IPS-20b (cell line): Measurements from ENCODE around the gene LRRC8B.

Source experiments
- H3K27ac ChIP-seq: one replicate; pipeline ENCODE4 v1.5.1; 2013; ENCODE audit warnings: low read length
- H3K27me3 ChIP-seq: 2 replicates; pipeline ENCODE4 v1.6.1; 2013; ENCODE audit warnings: mild to moderate bottlenecking, low read length, inconsistent platforms; ENCODE audit not compliant: insufficient read depth
- H3K36me3 ChIP-seq: 2 replicates; pipeline ENCODE4 v1.6.1; 2013; ENCODE audit warnings: low read depth, mild to moderate bottlenecking, inconsistent platforms, low read length, moderate library complexity; ENCODE audit not compliant: insufficient read depth
- H3K4me1 ChIP-seq: 2 replicates; pipeline ENCODE4 v1.6.1; 2013; ENCODE audit warnings: mild to moderate bottlenecking, control low read depth, inconsistent platforms, low read length, moderate library complexity; ENCODE audit not compliant: insufficient read depth
- H3K4me3 ChIP-seq: 2 replicates; pipeline ENCODE4 v1.5.1; 2013; ENCODE audit warnings: mild to moderate bottlenecking, low read length, inconsistent platforms
- H3K9ac ChIP-seq: 2 replicates; pipeline ENCODE4 v1.6.1; 2013; ENCODE audit warnings: low read depth, mild to moderate bottlenecking, inconsistent platforms, low read length, moderate library complexity
- H3K9me3 ChIP-seq: 2 replicates; pipeline ENCODE4 v1.6.1; 2013; ENCODE audit warnings: mild to moderate bottlenecking, low read depth, low read length, inconsistent platforms; ENCODE audit not compliant: insufficient read depth

LRRC8B gene

GRCh38 chr1:89605692-89606091, 81.1 kb downstream of the LRRC8B start:
- H3K9ac ChIP-seq = no peak overlapping the region
- H3K4me1 ChIP-seq = no peaks in the 10 kb centered on the region
- H3K36me3 ChIP-seq = no peaks in the 10 kb centered on the region
- H3K4me3 ChIP-seq = no peak overlapping the region
- H3K27me3 ChIP-seq = no peaks in the 10 kb centered on the region
- H3K9me3 ChIP-seq = no peaks in the 10 kb centered on the region
- no peak overlapping the region for H3K27ac ChIP-seq

DNA sequence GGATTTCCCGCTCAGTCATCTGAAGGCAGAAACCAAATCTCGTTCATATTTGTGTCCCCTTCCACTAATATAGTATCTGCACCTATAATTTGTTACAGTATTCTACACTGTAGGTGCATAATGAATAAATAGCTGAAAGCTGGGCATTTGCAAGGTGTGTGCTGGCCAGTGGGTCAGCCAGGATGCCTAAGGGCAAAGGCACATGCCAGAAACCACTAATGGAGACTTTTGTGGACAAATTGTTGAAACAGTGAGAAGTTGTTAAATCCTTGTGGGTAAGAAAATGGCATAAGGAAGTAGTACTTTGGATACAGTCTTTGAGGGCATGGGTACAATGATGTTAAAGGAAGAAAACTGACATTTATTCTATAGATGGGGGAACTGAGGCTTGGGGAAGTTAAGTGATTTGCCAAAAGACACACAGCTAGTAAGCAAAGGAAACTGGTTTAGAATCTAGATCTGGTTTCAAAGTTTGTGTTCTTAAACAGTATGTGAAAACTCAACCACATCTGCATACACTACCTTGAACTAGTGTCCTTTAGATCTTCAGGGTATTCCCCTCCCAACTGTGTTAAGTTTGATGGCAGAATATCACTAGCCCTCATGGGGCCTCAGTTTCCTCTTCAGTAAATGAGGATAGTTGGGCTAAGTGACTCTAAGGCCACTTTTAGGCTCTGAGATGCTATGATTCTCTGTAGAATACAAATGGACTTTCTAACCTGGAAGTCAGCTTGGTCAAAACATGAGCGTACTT, 81.8 kb downstream of the LRRC8B start:
- Histone ChIP-seq H3K27ac (no peak overlapping the region), H3K9me3 (no peaks in the 10 kb centered on the region), H3K4me3 (no peak overlapping the region), H3K36me3 (no peaks in the 10 kb centered on the region), H3K9ac (no peak overlapping the region), H3K27me3 (no peaks in the 10 kb centered on the region), H3K4me1 (no peaks in the 10 kb centered on the region)

- H3K27ac ChIP-seq = no peak overlapping the region
- no peaks in the 10 kb centered on the region for H3K9me3 ChIP-seq
- H3K4me3 ChIP-seq = no peak overlapping the region
- no peaks in the 10 kb centered on the region for H3K4me1 ChIP-seq
- H3K27me3 ChIP-seq = no peaks in the 10 kb centered on the region
- H3K36me3 ChIP-seq = no peaks in the 10 kb centered on the region
- no peak overlapping the region for H3K9ac ChIP-seq
These were observed 82.5 kb downstream of the LRRC8B start for GRCh38 chr1:89607156-89607555.

GRCh38 chr1:89607586-89608318, 83.1 kb downstream of the LRRC8B start:
- no peaks in the 10 kb centered on the region for H3K4me1 ChIP-seq
- H3K9ac ChIP-seq = no peak overlapping the region
- H3K27ac ChIP-seq = no peak overlapping the region
- no peak overlapping the region for H3K4me3 ChIP-seq
- no peaks in the 10 kb centered on the region for H3K27me3 ChIP-seq
- no peaks in the 10 kb centered on the region for H3K36me3 ChIP-seq
- H3K9me3 ChIP-seq = no peaks in the 10 kb centered on the region

GRCh38 chr1:89608319-89608983, 83.8 kb downstream of the LRRC8B start:
- Histone ChIP-seq H3K9me3 (no peaks in the 10 kb centered on the region), H3K27me3 (no peaks in the 10 kb centered on the region), H3K36me3 (no peaks in the 10 kb centered on the region), H3K27ac (no peak overlapping the region), H3K4me3 (no peak overlapping the region), H3K4me1 (no peaks in the 10 kb centered on the region), H3K9ac (no peak overlapping the region)

DNA sequence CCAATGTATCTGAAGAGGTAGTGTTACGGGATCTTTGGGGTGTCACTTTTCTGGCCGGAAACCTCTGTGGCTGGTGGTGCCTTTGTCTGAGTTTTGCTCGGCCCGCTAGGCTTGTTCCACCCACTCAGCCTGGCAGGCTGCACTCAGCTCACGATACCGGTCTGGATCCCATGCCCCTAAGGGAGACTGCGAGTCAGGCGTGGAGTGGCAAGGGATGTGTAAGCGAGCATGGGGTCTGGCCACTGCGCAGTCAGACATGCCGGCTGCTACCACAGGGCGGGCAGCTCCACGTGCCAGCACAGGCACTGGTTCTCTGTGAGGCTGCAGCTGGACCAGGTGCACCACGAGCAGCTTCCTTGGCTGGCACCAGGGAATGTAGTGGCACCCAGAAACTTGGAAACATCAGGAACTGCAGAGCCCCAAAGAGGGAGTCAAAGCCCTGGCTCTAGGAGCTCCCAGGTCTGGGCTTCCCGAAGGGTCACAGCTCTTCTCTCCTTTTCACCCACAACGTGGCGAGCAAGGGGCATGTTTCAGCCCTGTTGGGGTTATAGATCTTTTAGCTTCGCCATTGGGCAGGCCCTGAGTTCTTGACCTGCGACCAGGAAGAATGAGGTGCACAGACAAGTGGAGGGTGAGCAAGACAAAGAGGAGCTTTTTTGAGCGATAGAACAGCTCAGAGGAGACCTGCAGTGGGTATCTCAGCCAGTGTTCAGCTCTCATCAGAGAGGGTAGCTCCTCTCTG, 84.5 kb downstream of the LRRC8B start:
- H3K36me3 ChIP-seq = no peaks in the 10 kb centered on the region
- H3K4me1 ChIP-seq = no peaks in the 10 kb centered on the region
- no peaks in the 10 kb centered on the region for H3K9me3 ChIP-seq
- no peak overlapping the region for H3K4me3 ChIP-seq
- no peak overlapping the region for H3K9ac ChIP-seq
- H3K27me3 ChIP-seq = no peaks in the 10 kb centered on the region
- no peak overlapping the region for H3K27ac ChIP-seq

DNA sequence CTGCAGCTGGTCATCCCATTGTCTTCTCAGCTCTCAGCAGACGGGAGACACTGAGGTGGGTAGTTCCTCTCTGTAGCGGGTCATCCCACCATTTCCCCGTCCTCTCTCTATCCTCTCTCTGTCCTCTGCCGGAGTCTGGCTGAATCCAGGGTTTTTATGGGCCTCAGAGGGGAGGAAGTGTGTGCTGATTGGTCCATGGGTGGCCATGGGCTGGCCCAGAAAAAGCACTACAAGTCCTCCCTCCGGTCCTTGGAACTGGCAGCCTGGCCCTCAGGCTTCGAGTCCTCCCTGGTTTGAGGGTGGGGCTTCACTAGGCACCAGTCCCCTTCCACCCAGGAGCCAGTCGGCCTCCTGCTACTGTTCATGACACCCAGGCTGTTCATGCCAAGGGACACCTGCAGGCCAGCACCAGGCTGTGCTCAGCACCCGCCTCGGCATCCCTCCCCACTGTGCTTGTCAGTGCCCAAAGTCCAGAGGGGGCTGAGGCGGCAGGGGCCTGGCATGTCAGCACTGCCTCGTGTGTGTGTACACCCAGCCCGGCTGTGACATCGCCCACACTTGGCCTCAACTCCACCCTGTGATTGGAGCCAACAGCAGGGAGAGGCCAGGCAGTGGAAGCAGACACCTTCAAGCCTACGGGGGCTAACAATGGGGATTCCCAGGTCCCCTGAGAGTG, 85.3 kb downstream of the LRRC8B start:
- no peak overlapping the region for H3K9ac ChIP-seq
- no peaks in the 10 kb centered on the region for H3K27me3 ChIP-seq
- H3K9me3 ChIP-seq = no peaks in the 10 kb centered on the region
- no peaks in the 10 kb centered on the region for H3K4me1 ChIP-seq
- no peak overlapping the region for H3K4me3 ChIP-seq
- no peaks in the 10 kb centered on the region for H3K36me3 ChIP-seq
- no peak overlapping the region for H3K27ac ChIP-seq

DNA sequence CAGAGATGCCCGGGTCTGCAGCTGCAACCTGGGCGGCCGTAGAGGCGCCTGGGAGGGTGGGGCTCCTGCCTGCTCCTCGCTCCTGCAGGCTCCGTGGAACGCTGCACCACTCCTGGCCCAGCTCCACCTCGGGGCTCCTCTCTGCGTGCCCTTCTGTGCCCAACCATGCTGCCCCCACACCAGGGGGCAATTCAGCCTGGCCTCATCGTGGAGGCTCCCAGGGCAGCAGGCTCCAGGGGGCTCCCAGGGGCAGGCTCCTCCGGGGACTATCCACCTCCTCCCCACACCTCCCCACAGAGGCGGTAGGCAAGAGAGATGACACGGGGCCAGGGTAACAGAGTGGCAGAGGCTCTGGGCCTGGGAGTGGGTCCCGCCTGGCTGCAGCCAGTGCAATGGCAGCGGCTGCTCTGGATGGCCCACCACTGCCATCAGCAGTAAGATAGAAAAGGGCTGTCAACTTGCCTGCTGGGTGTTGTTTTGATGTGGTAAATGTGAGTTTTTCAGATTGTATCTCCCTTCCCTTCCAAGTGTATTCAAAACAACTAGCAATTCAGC, 85.9 kb downstream of the LRRC8B start:
- Histone ChIP-seq H3K9me3 (no peaks in the 10 kb centered on the region), H3K27ac (no peak overlapping the region), H3K4me1 (no peaks in the 10 kb centered on the region), H3K9ac (no peak overlapping the region), H3K27me3 (no peaks in the 10 kb centered on the region), H3K36me3 (no peaks in the 10 kb centered on the region), H3K4me3 (no peak overlapping the region)

DNA sequence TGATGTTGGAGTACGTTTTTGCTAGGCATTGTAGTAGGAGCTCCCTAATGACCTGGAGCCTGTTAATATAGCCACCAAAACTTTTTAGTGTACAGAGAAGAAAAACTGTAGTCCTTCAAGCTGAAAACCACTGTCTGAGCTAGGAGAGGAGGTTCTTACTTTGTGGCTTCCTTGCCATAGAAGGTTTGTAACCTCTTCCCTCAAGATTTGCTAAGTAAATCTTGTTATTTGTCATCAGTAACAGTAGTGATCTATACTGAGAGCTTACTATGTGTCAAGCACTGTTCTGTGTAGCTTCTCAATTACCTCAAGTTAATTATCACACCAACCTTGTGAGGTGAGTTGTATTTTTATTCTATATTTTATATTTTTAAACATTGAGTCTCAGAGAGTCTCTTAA, 87.1 kb downstream of the LRRC8B start:
- no peaks in the 10 kb centered on the region for H3K27me3 ChIP-seq
- no peaks in the 10 kb centered on the region for H3K36me3 ChIP-seq
- no peak overlapping the region for H3K27ac ChIP-seq
- no peaks in the 10 kb centered on the region for H3K9me3 ChIP-seq
- no peak overlapping the region for H3K4me3 ChIP-seq
- H3K4me1 ChIP-seq = no peaks in the 10 kb centered on the region
- H3K9ac ChIP-seq = no peak overlapping the region

- H3K36me3 ChIP-seq = peaks cover 5% of the 10 kb centered on the region; the same call in 1 of the 2 replicates
- H3K27me3 ChIP-seq = no peaks in the 10 kb centered on the region
- no peaks in the 10 kb centered on the region for H3K4me1 ChIP-seq
- no peak overlapping the region for H3K9ac ChIP-seq
- H3K9me3 ChIP-seq = peaks cover 11% of the 10 kb centered on the region; the same call in 1 of the 2 replicates
- no peak overlapping the region for H3K4me3 ChIP-seq
- no peak overlapping the region for H3K27ac ChIP-seq
These were observed 89.3 kb downstream of the LRRC8B start for GRCh38 chr1:89613928-89614327.
